HepG2 (cell line): ENCODE measurements around the gene SPAG7. TPM values are rescaled to one million over a fixed set of nuclear protein-coding genes. Genes with fewer than 3 reads are reported as not detected.

ENCODE experiments used
- ATAC-seq: fragments of 200-7000 bp; cut with Tn5 transposase; 3 replicates; pipeline ENCODE4 v1.9.1; 2020; ENCODE audit warnings: mild to moderate bottlenecking, moderate library complexity
- BruUV-seq: library from RNA; stranded (reverse); fragments of 400-500 nt; replicated peaks from 2 replicates; lab custom pipeline; 2021; lab: Mats Ljungman, UMichigan
- CTCF ChIA-PET: fragments of 300-600 bp; formaldehyde crosslinking; extraction: SDS; loops from one replicate; lab custom pipeline; 2021; ENCODE audit warnings: low total read pairs, inconsistent platforms, low intra/inter-chr PET ratio; lab: Yijun Ruan, JAX
- POLR2A ChIA-PET: fragments of 350-600 bp; sonication (Branson Sonifier 250); formaldehyde crosslinking; loops from one replicate; lab custom pipeline; 2020; ENCODE audit warnings: antibody characterized with exemption, inconsistent platforms; lab: Yijun Ruan, JAX
- DNase-seq: peaks from one replicate; pipeline ENCODE4 v3.0.0-alpha.2; 2015; ENCODE audit warnings: low spot score
- FAIRE-seq: peaks from 3 replicates; lab custom pipeline; 2011; peaks lifted over from hg19 to GRCh38; lab: Jason Lieb, UNC
- H2AFZ ChIP-seq: one replicate; pipeline ENCODE4 v1.6.1; 2011; ENCODE audit warnings: low read length, inconsistent platforms
- H3K27ac ChIP-seq: fragments of 300-600 bp; 3 replicates; pipeline ENCODE4 v1.8.0; 2011; ENCODE audit warnings: mixed run types, mild to moderate bottlenecking, mixed read lengths, low read length, inconsistent platforms; ENCODE audit not compliant: insufficient read depth; ENCODE audit errors: extremely low read length
- H3K27me3 ChIP-seq, 2 experiments: fragments of 200-600 bp in 1 of 2; 2 replicates in 1 of 2; 3 replicates in 1 of 2; pipeline versions ENCODE4 v1.6.0 to v1.8.0; 2011; ENCODE audit warnings: low read length in 2 of 2, mild to moderate bottlenecking in 2 of 2, moderate library complexity in 2 of 2, inconsistent platforms in 1 of 2; ENCODE audit not compliant: insufficient read depth in 2 of 2, control insufficient read depth in 1 of 2
- H3K36me3 ChIP-seq, 2 experiments: fragments of 200-600 bp in 1 of 2; replicated peaks in 1 of 2; 2 replicates in 1 of 2; 3 replicates in 1 of 2; pipeline versions ENCODE4 v1.5.1 to v1.8.0; 2011; ENCODE audit warnings: low read length in 2 of 2, inconsistent platforms in 1 of 2; ENCODE audit not compliant: insufficient read depth in 2 of 2, control insufficient read depth in 1 of 2
- H3K4me1 ChIP-seq: 2 replicates; pipeline ENCODE4 v1.5.1; 2012; ENCODE audit warnings: low read length, inconsistent platforms; ENCODE audit not compliant: insufficient read depth
- H3K4me2 ChIP-seq: 2 replicates; pipeline ENCODE4 v1.6.0; 2011; ENCODE audit warnings: low read depth, low read length, inconsistent platforms
- H3K4me3 ChIP-seq, 3 experiments: fragments of 200-600 bp in 1 of 3; sonication (generic), shearing (Covaris generic) in 1 of 3; replicated peaks in 1 of 3; 2 replicates each; pipeline ENCODE4 v1.5.1; 2011 to 2016; ENCODE audit warnings: low read length in 3 of 3, inconsistent platforms in 2 of 3, low read depth in 2 of 3, mild to moderate bottlenecking in 2 of 3, control low read depth in 1 of 3, mixed read lengths in 1 of 3; ENCODE audit not compliant: insufficient read depth in 1 of 3
- H3K79me2 ChIP-seq: one replicate; pipeline ENCODE4 v1.6.1; 2011; ENCODE audit warnings: low read length, inconsistent platforms; ENCODE audit not compliant: insufficient read depth
- H3K9ac ChIP-seq: 2 replicates; pipeline ENCODE4 v1.6.0; 2011; ENCODE audit warnings: mild to moderate bottlenecking, low read depth, low read length, inconsistent platforms; ENCODE audit not compliant: insufficient read depth
- H3K9me3 ChIP-seq: 2 replicates; pipeline ENCODE4 v1.5.1; 2012; ENCODE audit warnings: mild to moderate bottlenecking, low read length
- H4K20me1 ChIP-seq: 2 replicates; pipeline ENCODE4 v1.6.0; 2011; ENCODE audit warnings: inconsistent platforms, mild to moderate bottlenecking, low read length, moderate library complexity; ENCODE audit not compliant: insufficient read depth
- MED1 ChIP-seq: sonication (generic); formaldehyde crosslinking; IDR thresholded peaks from 2 replicates; pipeline ENCODE4 v1.4.0; 2020; ENCODE audit warnings: missing genetic modification reagents
- MYC ChIP-seq: sonication (generic); formaldehyde crosslinking; IDR thresholded peaks from 2 replicates; pipeline ENCODE4 v1.9.0; 2021; ENCODE audit warnings: missing genetic modification reagents, borderline replicate concordance
- NFKB2 ChIP-seq: sonication (generic); formaldehyde crosslinking; IDR thresholded peaks from 2 replicates; pipeline ENCODE4 v1.4.0; 2020; ENCODE audit warnings: missing genetic modification reagents, borderline replicate concordance
- RXRB ChIP-seq: IDR thresholded peaks from 2 replicates; pipeline ENCODE4 v1.6.1; 2016; ENCODE audit warnings: borderline replicate concordance, missing genetic modification reagents, missing compliant biosample characterization
- ZNF232 ChIP-seq: sonication (generic); formaldehyde crosslinking; IDR thresholded peaks from 2 replicates; pipeline ENCODE4 v1.4.0; 2020; ENCODE audit warnings: missing genetic modification reagents, borderline replicate concordance
- ZNF331 ChIP-seq: sonication (generic); formaldehyde crosslinking; IDR thresholded peaks from 2 replicates; pipeline ENCODE4 v1.4.0; 2020; ENCODE audit warnings: missing genetic modification reagents
- ZNF333 ChIP-seq: sonication (generic); formaldehyde crosslinking; IDR thresholded peaks from 2 replicates; pipeline ENCODE4 v1.4.0; 2020; ENCODE audit warnings: mild to moderate bottlenecking, missing genetic modification reagents, borderline replicate concordance
- WGBS: methylation state at CpG from one replicate; pipeline ENCODE4 v1.1.6; 2017; ENCODE audit warnings: low lambda C conversion rate; 5-methylcytosine and 5-hydroxymethylcytosine counted together
- in situ Hi-C: cut with HindIII; loops from 2 replicates; pipeline ENCODE4 v1.10.0; 2017; ENCODE audit warnings: low pct_unique_long_range_greater_than_20kb; ENCODE audit not compliant: extremely low pct_ligation_motif_present
- intact Hi-C: fragments of 100-400 bp; cut with micrococcal nuclease; formaldehyde crosslinking; loops from one replicate; pipeline ENCODE4 v1.10.0; 2022; ENCODE audit not compliant: unreplicated experiment
- polyA plus RNA-seq, 8 experiments: library from polyadenylated mRNA; depleted of rRNA in 3 of 8; stranded (reverse) in 7 of 8; unstranded in 1 of 8; fragments of >200 nt; fragmentation: Illumina TruSeq in 4 of 8; extraction: Trizol in 4 of 8; gene quantifications; 2 replicates each; pipeline versions ENCODE4 v1.2.1 to v1.2.3, GENCODE V29; 2011 to 2016; ENCODE audit warnings: low read depth in 4 of 8, missing spikeins in 1 of 8, mixed read lengths in 1 of 8; ENCODE audit not compliant: insufficient read depth in 1 of 8
- total RNA-seq, 5 experiments: library from RNA; depleted of rRNA; stranded (reverse); fragments of >200 nt; fragmentation: Illumina TruSeq; extraction: Trizol; gene quantifications; 2 replicates each; pipeline ENCODE4 v1.2.3, GENCODE V29; 2016; ENCODE audit warnings: low read depth in 1 of 5
- TF ChIP-seq, protein P1 (sequence below): IDR thresholded peaks from 2 replicates; pipeline ENCODE4 v1.6.1; 2016; ENCODE audit warnings: mild to moderate bottlenecking
- TF ChIP-seq, protein P2 (sequence below): sonication (generic); formaldehyde crosslinking; IDR thresholded peaks from 2 replicates; pipeline ENCODE4 v1.4.0; 2020; ENCODE audit warnings: missing genetic modification reagents
- TF ChIP-seq, protein P3 (sequence below): sonication (generic); formaldehyde crosslinking; IDR thresholded peaks from 2 replicates; pipeline ENCODE4 v1.4.0; 2020; ENCODE audit warnings: missing genetic modification reagents
- TF ChIP-seq, protein P4 (sequence below): sonication (generic); formaldehyde crosslinking; IDR thresholded peaks from 2 replicates; pipeline ENCODE4 v1.4.0; 2020; ENCODE audit warnings: missing genetic modification reagents, low read depth, mild to moderate bottlenecking, borderline replicate concordance

SPAG7 gene
- total and polyA plus RNA-seq, 2 of the 13 experiments (the other 11 are each of a cell fraction or from before 2014, with no cell fraction given), result 51.0 to 59.0 TPM

DNA sequence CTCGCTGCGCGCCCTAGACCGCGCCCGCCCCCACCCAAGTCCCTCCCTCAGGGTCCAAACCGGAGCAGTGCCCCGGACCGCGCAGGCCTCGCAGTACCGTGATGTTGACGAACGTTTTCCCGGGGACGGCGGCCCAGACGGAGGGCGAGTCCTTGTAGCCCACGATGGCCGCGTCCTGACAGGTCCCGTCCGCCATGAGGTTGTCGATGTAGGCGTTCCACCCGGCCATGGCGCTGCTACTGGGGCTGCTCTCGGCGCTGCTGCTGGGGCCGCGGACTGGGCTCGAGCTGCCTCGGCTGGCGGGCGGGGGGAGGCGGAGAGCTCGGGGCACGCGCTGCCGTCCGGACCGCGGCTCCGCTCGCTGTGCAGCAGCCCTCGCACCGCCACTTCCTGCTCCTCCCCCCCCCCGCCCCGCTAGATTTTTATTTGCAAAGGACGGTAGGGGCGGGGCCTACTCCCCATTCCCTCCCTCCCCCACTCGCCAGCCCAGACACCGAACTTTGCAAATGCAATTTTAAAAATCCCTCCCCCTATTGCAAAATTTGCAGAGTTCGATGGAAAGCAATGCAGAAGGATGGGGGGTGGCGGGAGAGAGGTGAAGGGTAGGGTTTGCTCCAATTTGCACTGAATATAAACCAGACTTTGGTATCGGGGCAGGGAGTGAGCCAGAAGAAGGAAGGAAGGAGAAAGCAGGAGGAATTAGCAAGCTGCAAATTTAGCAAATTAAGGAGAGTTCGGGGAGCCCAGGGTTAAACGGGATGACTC lies 19.3 kb downstream of the SPAG7 start, which contains the start of gene PFN1 (continued):
- TF ChIP-seq, protein P1, sequence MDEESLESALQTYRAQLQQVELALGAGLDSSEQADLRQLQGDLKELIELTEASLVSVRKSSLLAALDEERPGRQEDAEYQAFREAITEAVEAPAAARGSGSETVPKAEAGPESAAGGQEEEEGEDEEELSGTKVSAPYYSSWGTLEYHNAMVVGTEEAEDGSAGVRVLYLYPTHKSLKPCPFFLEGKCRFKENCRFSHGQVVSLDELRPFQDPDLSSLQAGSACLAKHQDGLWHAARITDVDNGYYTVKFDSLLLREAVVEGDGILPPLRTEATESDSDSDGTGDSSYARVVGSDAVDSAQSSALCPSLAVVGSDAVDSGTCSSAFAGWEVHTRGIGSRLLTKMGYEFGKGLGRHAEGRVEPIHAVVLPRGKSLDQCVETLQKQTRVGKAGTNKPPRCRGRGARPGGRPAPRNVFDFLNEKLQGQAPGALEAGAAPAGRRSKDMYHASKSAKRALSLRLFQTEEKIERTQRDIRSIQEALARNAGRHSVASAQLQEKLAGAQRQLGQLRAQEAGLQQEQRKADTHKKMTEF (CRISPR knock-in tag), result peak; percentile 72; the same call in 1 of the 2 replicates
- TF ChIP-seq MED1 (CRISPR knock-in tag), result peak; percentile 63
- TF ChIP-seq, all 625 proteins: peak for 219

DNA sequence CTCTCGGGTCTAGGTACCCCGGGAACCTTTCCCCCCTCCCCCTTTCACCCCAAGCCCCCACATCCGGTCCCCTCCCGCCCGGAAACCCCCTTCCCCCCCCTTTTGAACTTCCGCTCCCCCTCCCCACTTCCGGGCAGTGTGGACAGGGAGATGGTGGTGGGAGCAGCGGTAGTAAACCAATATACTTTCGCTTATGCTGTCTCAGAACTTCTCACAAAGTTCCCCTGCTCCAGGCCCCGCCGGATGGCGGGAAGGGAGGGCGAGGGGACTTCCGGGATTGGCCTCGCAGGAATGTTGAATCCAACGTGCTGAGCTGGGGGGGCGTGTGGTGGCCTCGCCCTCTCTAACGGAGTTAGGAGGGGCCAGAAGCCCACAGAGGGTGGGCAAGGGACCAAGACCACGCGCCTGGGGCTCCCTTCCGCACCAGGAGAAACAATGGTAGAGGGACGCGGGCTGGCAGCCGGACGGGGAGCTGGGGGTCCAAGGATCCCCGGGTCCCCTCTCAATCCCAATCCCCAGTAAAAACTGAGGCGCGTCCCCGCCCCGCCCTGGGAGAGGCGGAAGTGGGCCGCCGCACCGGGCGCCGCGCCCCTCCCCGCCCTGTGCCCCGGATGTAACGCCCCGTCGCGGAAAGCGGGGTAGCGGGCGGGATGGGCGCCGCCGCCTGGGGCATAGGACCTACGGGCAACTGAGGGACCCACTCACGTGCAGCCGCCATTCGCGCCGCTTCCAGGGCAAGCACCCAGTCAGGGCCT lies 20.0 kb downstream of the SPAG7 start:
- Histone ChIP-seq H2AFZ (no peak overlapping the region), H3K27me3 (no peaks in the 10 kb centered on the region; a peak in 1 of 5 replicates), H3K4me1 (peaks cover 47% of the 10 kb centered on the region), H3K27ac (peak overlapping the region; percentile 99), H3K36me3 (peaks cover 16 to 37% of the 10 kb centered on the region in 2 experiments), H3K9ac (peak overlapping the region; percentile 99), H3K9me3 (no peaks in the 10 kb centered on the region), H3K79me2 (peaks cover 49% of the 10 kb centered on the region), H3K4me2 (peak overlapping the region; percentile 96), H4K20me1 (peaks cover 33% of the 10 kb centered on the region), H3K4me3 (peak overlapping the region; percentile 93 to 100 (median 100))
- BruUV-seq, result no TSS peak
- intact Hi-C loops, result no loop called here
- DNase-seq, result peak; percentile 50
- CTCF ChIA-PET, result no interaction called here
- POLR2A ChIA-PET, result interaction anchor here (0.9 to 10.0 kb wide), 7 partner anchors 8 to 53 kb away, joined by 3 to 273 read pairs (median 9); partner anchors contain the start of genes INCA1, KIF1C, RNF167 and SLC25A11
- in situ Hi-C loops, result no loop called here
- 1% methylated on average over 15 of the region's 56 CpGs for WGBS
- peak; percentile 8 for ATAC-seq
- no peak for FAIRE-seq
- 0 out of 2 replicates have a peak, but pooled peaks have one; percentile 30 for TF ChIP-seq ZNF232
- TF ChIP-seq RXRB (CRISPR knock-in tag), result no peak
- TF ChIP-seq ZNF331 (CRISPR knock-in tag), result no peak
- TF ChIP-seq, protein P2, sequence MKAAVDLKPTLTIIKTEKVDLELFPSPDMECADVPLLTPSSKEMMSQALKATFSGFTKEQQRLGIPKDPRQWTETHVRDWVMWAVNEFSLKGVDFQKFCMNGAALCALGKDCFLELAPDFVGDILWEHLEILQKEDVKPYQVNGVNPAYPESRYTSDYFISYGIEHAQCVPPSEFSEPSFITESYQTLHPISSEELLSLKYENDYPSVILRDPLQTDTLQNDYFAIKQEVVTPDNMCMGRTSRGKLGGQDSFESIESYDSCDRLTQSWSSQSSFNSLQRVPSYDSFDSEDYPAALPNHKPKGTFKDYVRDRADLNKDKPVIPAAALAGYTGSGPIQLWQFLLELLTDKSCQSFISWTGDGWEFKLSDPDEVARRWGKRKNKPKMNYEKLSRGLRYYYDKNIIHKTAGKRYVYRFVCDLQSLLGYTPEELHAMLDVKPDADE (CRISPR knock-in tag), result no peak
- TF ChIP-seq, protein P3, sequence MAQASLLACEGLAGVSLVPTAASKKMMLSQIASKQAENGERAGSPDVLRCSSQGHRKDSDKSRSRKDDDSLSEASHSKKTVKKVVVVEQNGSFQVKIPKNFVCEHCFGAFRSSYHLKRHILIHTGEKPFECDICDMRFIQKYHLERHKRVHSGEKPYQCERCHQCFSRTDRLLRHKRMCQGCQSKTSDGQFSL, result 0 out of 2 replicates have a peak, but pooled peaks have one; percentile 42
- TF ChIP-seq NFKB2, result peak; percentile 62
- peak; percentile 49; the same call in 1 of the 2 replicates for TF ChIP-seq ZNF333 (CRISPR knock-in tag)
- TF ChIP-seq, protein P4, sequence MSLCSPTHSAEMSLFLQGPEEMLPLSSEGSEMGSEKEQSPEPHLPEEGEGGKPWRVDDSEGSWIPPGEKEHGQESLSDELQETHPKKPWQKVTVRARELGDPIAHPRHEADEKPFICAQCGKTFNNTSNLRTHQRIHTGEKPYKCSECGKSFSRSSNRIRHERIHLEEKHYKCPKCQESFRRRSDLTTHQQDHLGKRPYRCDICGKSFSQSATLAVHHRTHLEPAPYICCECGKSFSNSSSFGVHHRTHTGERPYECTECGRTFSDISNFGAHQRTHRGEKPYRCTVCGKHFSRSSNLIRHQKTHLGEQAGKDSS, result peak; percentile 75; the same call in 1 of the 2 replicates
- peak; percentile 66; the same call in 1 of the 2 replicates for TF ChIP-seq MYC (CRISPR knock-in tag)
